H9 (cell line): ENCODE data around the gene EPHB3. TPM values are rescaled to one million over a fixed set of nuclear protein-coding genes. Genes with fewer than 3 reads are reported as not detected.
A peak's percentile ranks its signal among the peaks of the same experiment; 100 is the strongest.

ENCODE experiments used
- DNase-seq: peaks from one replicate; pipeline ENCODE4 v3.0.0-alpha.2; 2017
- H2AFZ ChIP-seq: one replicate; pipeline ENCODE4 v1.6.1; 2013; ENCODE audit warnings: mild to moderate bottlenecking, low read length, control low read depth, moderate library complexity
- H2AK5ac ChIP-seq: 2 replicates; pipeline ENCODE4 v1.6.1; 2013; ENCODE audit warnings: low read length, control low read depth, mixed read lengths; ENCODE audit not compliant: insufficient read length
- H2BK120ac ChIP-seq: one replicate; pipeline ENCODE4 v1.6.1; 2013; ENCODE audit warnings: low read depth, mild to moderate bottlenecking, low read length, control low read depth, inconsistent platforms; ENCODE audit not compliant: poor library complexity, severe bottlenecking
- H2BK12ac ChIP-seq: 2 replicates; pipeline ENCODE4 v1.6.1; 2013; ENCODE audit warnings: low read length, control low read depth, mixed read lengths, low read depth; ENCODE audit not compliant: insufficient read length
- H2BK15ac ChIP-seq: 2 replicates; pipeline ENCODE4 v1.6.1; 2013; ENCODE audit warnings: low read depth, low read length, control low read depth
- H2BK20ac ChIP-seq: one replicate; pipeline ENCODE4 v1.6.1; 2013; ENCODE audit warnings: low read depth, mild to moderate bottlenecking, low read length, control low read depth, inconsistent platforms; ENCODE audit not compliant: poor library complexity, severe bottlenecking
- H2BK5ac ChIP-seq: 2 replicates; pipeline ENCODE4 v1.6.1; 2013; ENCODE audit warnings: low read length, control low read depth, mixed read lengths; ENCODE audit not compliant: insufficient read length
- H3K14ac ChIP-seq: 2 replicates; pipeline ENCODE4 v1.6.1; 2013; ENCODE audit warnings: low read length, control low read depth; ENCODE audit not compliant: insufficient read depth
- H3K18ac ChIP-seq: 2 replicates; pipeline ENCODE4 v1.6.1; 2013; ENCODE audit warnings: low read depth, mild to moderate bottlenecking, mixed read lengths, low read length, control low read depth; ENCODE audit not compliant: insufficient read length
- H3K23ac ChIP-seq: 2 replicates; pipeline ENCODE4 v1.6.1; 2013; ENCODE audit warnings: low read length, control low read depth, mixed read lengths, low read depth; ENCODE audit not compliant: insufficient read length
- H3K23me2 ChIP-seq: 2 replicates; pipeline ENCODE4 v1.6.1; 2013; ENCODE audit warnings: low read depth, mild to moderate bottlenecking, mixed read lengths, low read length, control low read depth; ENCODE audit not compliant: insufficient read length, poor library complexity, severe bottlenecking
- H3K27ac ChIP-seq: 2 replicates; pipeline ENCODE4 v1.5.1; 2013; ENCODE audit warnings: low read length, control low read depth, mixed read lengths, low read depth; ENCODE audit not compliant: insufficient read length
- H3K27me3 ChIP-seq: 2 replicates; pipeline ENCODE4 v1.6.1; 2013; ENCODE audit warnings: low read length, control low read depth, inconsistent platforms; ENCODE audit not compliant: insufficient read depth
- H3K4ac ChIP-seq: 2 replicates; pipeline ENCODE4 v1.6.1; 2013; ENCODE audit warnings: low read depth, mild to moderate bottlenecking, control low read depth, inconsistent platforms, low read length, moderate library complexity
- H3K4me1 ChIP-seq: 2 replicates; pipeline ENCODE4 v1.6.1; 2013; ENCODE audit warnings: low read length, control low read depth, inconsistent platforms; ENCODE audit not compliant: insufficient read depth
- H3K4me2 ChIP-seq: 2 replicates; pipeline ENCODE4 v1.6.1; 2013; ENCODE audit warnings: low read length, control low read depth, mixed read lengths; ENCODE audit not compliant: insufficient read length, insufficient read depth
- H3K56ac ChIP-seq: 2 replicates; pipeline ENCODE4 v1.6.1; 2013; ENCODE audit warnings: low read depth, mild to moderate bottlenecking, mixed read lengths, low read length, control low read depth; ENCODE audit not compliant: insufficient read length
- H3K79me1 ChIP-seq: 2 replicates; pipeline ENCODE4 v1.6.1; 2013; ENCODE audit warnings: low read depth, mild to moderate bottlenecking, moderate library complexity, low read length, control low read depth, inconsistent platforms; ENCODE audit not compliant: insufficient read depth, poor library complexity, severe bottlenecking
- H3K79me2 ChIP-seq: 2 replicates; pipeline ENCODE4 v1.6.1; 2013; ENCODE audit warnings: low read length, control low read depth, inconsistent platforms; ENCODE audit not compliant: insufficient read depth
- H3K9ac ChIP-seq: 2 replicates; pipeline ENCODE4 v1.6.1; 2013; ENCODE audit warnings: low read length, control low read depth, mixed read lengths; ENCODE audit not compliant: insufficient read length; ENCODE audit errors: extremely low read depth
- H3K9me3 ChIP-seq: one replicate; pipeline ENCODE4 v1.6.1; 2013; ENCODE audit warnings: low read depth, low read length, inconsistent platforms; ENCODE audit not compliant: control insufficient read depth
- H3T11ph ChIP-seq: one replicate; pipeline ENCODE4 v1.6.1; 2013; ENCODE audit warnings: mild to moderate bottlenecking, low read length, control low read depth, inconsistent platforms
- H4K20me1 ChIP-seq: one replicate; pipeline ENCODE4 v1.6.1; 2013; ENCODE audit not compliant: control insufficient read depth, insufficient read length, insufficient read depth
- H4K5ac ChIP-seq: 2 replicates; pipeline ENCODE4 v1.6.1; 2013; ENCODE audit warnings: low read depth, mild to moderate bottlenecking, mixed read lengths, low read length, control low read depth; ENCODE audit not compliant: insufficient read length
- H4K8ac ChIP-seq: replicated peaks from 2 replicates; pipeline ENCODE4 v1.6.1; 2013; ENCODE audit warnings: low read length, control low read depth, mixed read lengths, low read depth; ENCODE audit not compliant: insufficient read length
- H4K91ac ChIP-seq: 2 replicates; pipeline ENCODE4 v1.6.1; 2013; ENCODE audit warnings: low read depth, mild to moderate bottlenecking, moderate library complexity, mixed read lengths, low read length, control low read depth; ENCODE audit not compliant: insufficient read length
- H3K27ac Mint-ChIP-seq, 3 experiments: 2 replicates in 2 of 3; 3 replicates in 1 of 3; pipeline ENCODE4 v1.8.0; 2020 to 2021; ENCODE audit warnings: mixed read lengths in 3 of 3, mild to moderate bottlenecking in 1 of 3, moderate library complexity in 1 of 3
- H3K27me3 Mint-ChIP-seq: 2 replicates; pipeline ENCODE4 v1.8.0; 2021; ENCODE audit warnings: low read depth, mild to moderate bottlenecking, moderate library complexity, mixed read lengths
- H3K36me3 Mint-ChIP-seq, 3 experiments: 2 replicates in 2 of 3; 3 replicates in 1 of 3; pipeline ENCODE4 v1.8.0; 2020 to 2021; ENCODE audit warnings: low read depth in 3 of 3, mixed read lengths in 3 of 3; ENCODE audit not compliant: insufficient read depth in 1 of 3
- H3K4me1 Mint-ChIP-seq, 2 experiments: 2 replicates each; pipeline ENCODE4 v1.8.0; 2020; ENCODE audit warnings: mixed read lengths in 2 of 2
- H3K4me3 Mint-ChIP-seq, 2 experiments: 2 replicates in 1 of 2; 3 replicates in 1 of 2; pipeline ENCODE4 v1.8.0; 2020 to 2021; ENCODE audit warnings: mild to moderate bottlenecking in 2 of 2, mixed read lengths in 2 of 2, moderate library complexity in 1 of 2
- H3K9me3 Mint-ChIP-seq, 2 experiments: 2 replicates in 1 of 2; 3 replicates in 1 of 2; pipeline ENCODE4 v1.8.0; 2020; ENCODE audit warnings: mild to moderate bottlenecking in 2 of 2, mixed read lengths in 2 of 2, moderate library complexity in 1 of 2
- CTCF ChIP-seq: fragments of 200-600 bp; sonication (generic); conservative IDR thresholded peaks from 3 replicates; pipeline ENCODE4 v1.8.0; 2021; ENCODE audit warnings: antibody characterized with exemption, mild to moderate bottlenecking
- WGBS: extraction: QIAGEN DNeasy Blood & Tissue Kit; methylation state at CpG from one replicate; pipeline ENCODE4 v1.1.7; 2013; ENCODE audit warnings: missing lambda C conversion rate, low lambda C conversion rate, mixed read lengths; ENCODE audit not compliant: insufficient read length; ENCODE audit errors: extremely low coverage; 5-methylcytosine and 5-hydroxymethylcytosine counted together
- total RNA-seq: library from RNA; stranded (reverse); gene quantifications from 2 replicates; pipeline ENCODE4 v1.2.1, GENCODE V29; 2021

EPHB3 gene
- total RNA-seq, 1 experiment from 2014 or later, result 1.0 TPM

- Histone ChIP-seq H4K20me1 (no peaks in the 10 kb centered on the region), H2BK12ac (no peak overlapping the region), H2BK15ac (no peak overlapping the region), H3K18ac (no peak overlapping the region), H3K9ac (no peak overlapping the region), H2BK5ac (no peak overlapping the region), H3K9me3 (no peaks in the 10 kb centered on the region), H3K23me2 (peaks cover 14% of the 10 kb centered on the region), H3K14ac (no peak overlapping the region), H4K91ac (no peak overlapping the region), H2BK120ac (no peak overlapping the region), H3K4ac (no peak overlapping the region), H2AK5ac (no peak overlapping the region), H4K8ac (no peak overlapping the region), H3K23ac (no peak overlapping the region), H3K27ac (no peak overlapping the region), H3K27me3 (peaks cover 17% of the 10 kb centered on the region; the same call in 1 of the 2 replicates), H4K5ac (no peak overlapping the region), H3T11ph (no peak overlapping the region), H3K4me1 (peaks cover 6% of the 10 kb centered on the region; the same call in 1 of the 2 replicates), H3K4me2 (peak overlapping the region; percentile 92), H3K79me1 (no peaks in the 10 kb centered on the region), H3K56ac (no peak overlapping the region), H2AFZ (no peak overlapping the region), H3K79me2 (no peaks in the 10 kb centered on the region), H2BK20ac (no peak overlapping the region)
- Mint-ChIP-seq H3K27me3 (peaks cover 41% of the 10 kb centered on the region), H3K27ac (no peak overlapping the region), H3K4me1 (peaks cover 28 to 30% of the 10 kb centered on the region in 2 experiments), H3K4me3 (peak overlapping the region; percentile 53 to 79), H3K9me3 (no peaks in the 10 kb centered on the region; a peak in 1 of 5 replicates), H3K36me3 (no peaks in the 10 kb centered on the region; a peak in 1 of 7 replicates)
- DNase-seq, result peak; percentile 65
- TF ChIP-seq CTCF, result peak; percentile 59
- no CpG with 5 or more reads among the region's 80 CpGs for WGBS
These were observed 22.2 kb downstream of the EPHB3 start for GRCh38 chr3:184583578-184584451.
